ENCODE data around the gene SCAMP4. TPM values are rescaled to one million over a fixed set of nuclear protein-coding genes. Genes with fewer than 3 reads are reported as not detected.
A peak's percentile ranks its signal among the peaks of the same experiment; 100 is the strongest.

Gene SCAMP4
- total and polyA plus RNA-seq, 3 donors from 2014 or later, result 50.1 to 108 (median 80.1) TPM

DNA sequence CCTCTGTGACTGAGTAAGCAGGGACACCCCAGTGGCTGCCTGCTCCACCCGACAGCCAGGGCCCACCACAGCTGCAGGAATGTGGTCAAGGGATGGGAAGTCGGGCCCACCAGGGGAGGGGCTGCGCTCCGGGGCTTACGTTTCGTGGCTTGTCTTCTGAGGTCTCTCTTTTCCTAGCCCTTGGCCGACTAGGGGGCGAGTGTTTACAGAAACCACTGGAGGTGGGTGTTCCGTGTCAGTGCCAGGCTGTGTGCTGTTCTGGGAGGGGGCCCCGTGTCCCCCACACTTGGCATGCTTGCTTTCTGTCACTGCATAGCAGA, 4.5 kb downstream of the SCAMP4 start:
- no peak for TF ChIP-seq POLR2A (IDR thresholded peaks at IDR 0.05)
- TF ChIP-seq, protein P1, sequence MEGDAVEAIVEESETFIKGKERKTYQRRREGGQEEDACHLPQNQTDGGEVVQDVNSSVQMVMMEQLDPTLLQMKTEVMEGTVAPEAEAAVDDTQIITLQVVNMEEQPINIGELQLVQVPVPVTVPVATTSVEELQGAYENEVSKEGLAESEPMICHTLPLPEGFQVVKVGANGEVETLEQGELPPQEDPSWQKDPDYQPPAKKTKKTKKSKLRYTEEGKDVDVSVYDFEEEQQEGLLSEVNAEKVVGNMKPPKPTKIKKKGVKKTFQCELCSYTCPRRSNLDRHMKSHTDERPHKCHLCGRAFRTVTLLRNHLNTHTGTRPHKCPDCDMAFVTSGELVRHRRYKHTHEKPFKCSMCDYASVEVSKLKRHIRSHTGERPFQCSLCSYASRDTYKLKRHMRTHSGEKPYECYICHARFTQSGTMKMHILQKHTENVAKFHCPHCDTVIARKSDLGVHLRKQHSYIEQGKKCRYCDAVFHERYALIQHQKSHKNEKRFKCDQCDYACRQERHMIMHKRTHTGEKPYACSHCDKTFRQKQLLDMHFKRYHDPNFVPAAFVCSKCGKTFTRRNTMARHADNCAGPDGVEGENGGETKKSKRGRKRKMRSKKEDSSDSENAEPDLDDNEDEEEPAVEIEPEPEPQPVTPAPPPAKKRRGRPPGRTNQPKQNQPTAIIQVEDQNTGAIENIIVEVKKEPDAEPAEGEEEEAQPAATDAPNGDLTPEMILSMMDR (IDR thresholded peaks at IDR 0.05), result no peak
- WGBS, 2 donors, result 82 to 83% methylated on average over 1 to 10 of the region's 10 CpGs

DNA sequence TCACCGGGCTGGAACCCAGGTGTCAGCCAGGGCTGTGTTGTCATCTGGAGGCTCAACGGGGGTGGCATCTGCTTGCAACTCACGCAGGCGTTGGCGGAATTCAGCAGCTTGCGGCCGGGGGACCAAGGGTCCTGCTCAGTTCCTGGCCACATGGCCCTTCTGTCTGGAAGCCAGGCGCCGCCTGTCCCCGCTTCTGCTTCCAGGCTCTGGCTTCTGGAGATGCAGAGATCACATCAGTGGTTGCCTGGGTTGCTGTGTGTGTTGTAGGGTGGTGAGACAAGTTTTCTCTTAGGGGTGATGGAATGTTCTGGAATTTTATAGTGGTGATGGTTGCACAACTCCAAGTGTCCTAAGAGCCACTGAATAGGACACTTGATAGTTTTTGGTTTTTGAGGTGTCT, 5.0 kb downstream of the SCAMP4 start:
- Histone ChIP-seq H3K27ac (no peak overlapping the region), H3K27me3 (no peaks in the 10 kb centered on the region), H3K36me3 (ENCODE audit: low read depth, missing control alignments) (no peaks in the 10 kb centered on the region), H3K4me3 (no peak overlapping the region), H3K9me3 (no peaks in the 10 kb centered on the region), H3K4me1 (peaks cover 15% of the 10 kb centered on the region)
- TF ChIP-seq POLR2A (IDR thresholded peaks at IDR 0.05), result no peak
- TF ChIP-seq, protein P1 (IDR thresholded peaks at IDR 0.05), result no peak
- WGBS, 2 donors, result 96% methylated on average over 10 of the region's 10 CpGs
- no peak for DNase-seq
- intact Hi-C loops (cut with DNase I; ENCODE audit: low total_unique reads), result no loop called here

More for the DNA sequence above, 4.5 kb downstream of the SCAMP4 start:
- no peaks in the 10 kb centered on the region for H3K36me3 ChIP-seq (ENCODE audit: low read depth, missing control alignments)
- DNase-seq, result no peak
- no peaks in the 10 kb centered on the region for H3K9me3 ChIP-seq
- H3K4me1 ChIP-seq, result peaks cover 15% of the 10 kb centered on the region
- intact Hi-C loops (cut with DNase I; ENCODE audit: low total_unique reads), result no loop called here
- H3K4me3 ChIP-seq, result no peak overlapping the region
- no peaks in the 10 kb centered on the region for H3K27me3 ChIP-seq
- no peak overlapping the region for H3K27ac ChIP-seq

DNA sequence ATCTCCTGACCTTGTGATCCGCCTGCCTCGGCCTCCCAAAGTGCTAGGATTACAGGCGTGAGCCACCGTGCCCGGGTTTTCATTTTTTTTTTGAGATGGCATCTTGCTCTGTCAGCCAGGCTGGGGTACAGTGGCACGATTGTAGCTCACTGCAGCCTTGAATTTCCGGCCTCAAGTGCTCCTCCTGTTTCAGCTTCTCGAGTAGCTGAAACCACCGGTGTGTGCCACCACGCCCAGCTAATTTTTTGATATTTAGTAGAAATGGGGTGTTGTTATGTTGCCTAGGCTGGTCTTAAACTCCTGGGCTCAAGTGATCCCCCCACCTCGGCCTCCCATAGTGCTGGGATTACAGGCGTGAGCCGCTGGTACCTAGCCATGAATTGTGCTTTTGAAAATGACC, 5.9 kb downstream of the SCAMP4 start:
- H3K36me3 ChIP-seq (ENCODE audit: low read depth, missing control alignments), result no peaks in the 10 kb centered on the region
- 89 to 93% methylated on average over 13 of the region's 13 CpGs for WGBS, 2 donors

DNA sequence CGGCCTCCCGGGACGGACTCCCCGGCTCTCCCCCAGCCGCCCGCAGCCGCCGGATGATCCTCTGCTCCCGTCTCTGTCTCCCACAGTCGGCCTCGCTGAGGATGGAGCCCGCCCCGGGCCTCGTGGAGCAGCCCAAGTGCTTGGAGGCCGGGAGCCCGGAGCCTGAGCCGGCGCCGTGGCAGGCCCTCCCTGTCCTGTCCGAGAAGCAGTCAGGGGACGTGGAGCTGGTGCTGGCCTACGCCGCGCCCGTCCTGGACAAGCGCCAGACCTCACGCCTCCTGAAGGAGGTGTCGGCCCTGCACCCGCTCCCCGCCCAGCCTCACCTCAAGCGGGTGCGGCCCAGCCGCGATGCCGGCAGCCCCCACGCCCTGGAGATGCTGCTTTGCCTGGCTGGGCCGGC, 6.8 kb downstream of the SCAMP4 start:
- WGBS, 2 donors, result 57 to 85% methylated on average over 7 to 31 of the region's 37 CpGs
- Histone ChIP-seq H3K9me3 (no peaks in the 10 kb centered on the region), H3K4me3 (peak overlapping the region; percentile 21 to 31), H3K36me3 (ENCODE audit: low read depth, missing control alignments) (no peaks in the 10 kb centered on the region), H3K4me1 (peaks cover 11% of the 10 kb centered on the region), H3K27me3 (no peaks in the 10 kb centered on the region), H3K27ac (no peak overlapping the region)
- no peak for DNase-seq
- intact Hi-C loops (cut with DNase I; ENCODE audit: low total_unique reads), result no loop called here
- TF ChIP-seq, protein P1 (IDR thresholded peaks at IDR 0.05), result no peak
- no peak for TF ChIP-seq POLR2A (IDR thresholded peaks at IDR 0.05)

More for the DNA sequence above, 5.9 kb downstream of the SCAMP4 start:
- TF ChIP-seq POLR2A (IDR thresholded peaks at IDR 0.05), result no peak
- TF ChIP-seq, protein P1 (IDR thresholded peaks at IDR 0.05), result no peak
- H3K27me3 ChIP-seq, result no peaks in the 10 kb centered on the region
- no peak for DNase-seq
- no peak overlapping the region for H3K4me3 ChIP-seq
- intact Hi-C loops (cut with DNase I; ENCODE audit: low total_unique reads), result no loop called here
- H3K9me3 ChIP-seq, result no peaks in the 10 kb centered on the region
- H3K27ac ChIP-seq, result no peak overlapping the region
- H3K4me1 ChIP-seq, result peaks cover 11% of the 10 kb centered on the region

DNA sequence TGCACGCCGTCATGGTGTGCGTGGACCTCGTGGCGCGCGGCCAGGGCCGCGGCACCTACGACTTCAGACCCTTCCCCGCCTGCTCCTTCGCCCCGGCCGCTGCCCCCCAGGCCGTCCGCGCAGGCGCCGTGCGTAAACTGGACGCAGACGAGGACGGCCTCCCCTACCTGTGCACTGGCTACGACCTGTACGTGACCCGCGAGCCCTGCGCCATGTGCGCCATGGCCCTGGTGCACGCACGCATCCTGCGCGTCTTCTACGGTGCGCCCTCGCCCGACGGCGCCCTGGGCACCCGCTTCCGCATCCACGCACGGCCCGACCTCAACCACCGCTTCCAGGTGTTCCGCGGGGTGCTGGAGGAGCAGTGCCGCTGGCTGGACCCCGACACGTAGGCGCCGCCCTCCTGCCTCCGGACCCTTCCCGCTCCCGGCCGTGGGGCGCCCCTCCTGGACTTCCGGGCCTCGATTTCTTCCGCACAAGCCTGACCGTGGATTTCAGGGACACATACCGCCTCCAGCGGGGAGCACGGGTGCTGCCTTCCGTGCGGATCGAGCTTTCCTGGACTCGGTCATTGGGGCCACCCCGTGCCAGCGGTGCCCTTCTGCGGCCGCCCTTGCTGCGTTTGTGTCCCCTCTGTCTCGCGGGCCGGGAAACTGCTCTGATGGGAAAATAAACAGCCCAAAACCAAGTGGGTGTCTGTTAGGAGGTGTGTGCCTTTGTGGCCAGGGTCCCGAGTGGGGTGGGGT, 7.7 kb downstream of the SCAMP4 start:
- Histone ChIP-seq H3K4me1 (peaks cover 4% of the 10 kb centered on the region), H3K27me3 (no peaks in the 10 kb centered on the region), H3K9me3 (no peaks in the 10 kb centered on the region), H3K4me3 (peak overlapping the region; percentile 21 to 31), H3K27ac (no peak overlapping the region), H3K36me3 (ENCODE audit: low read depth, missing control alignments) (no peaks in the 10 kb centered on the region)
- intact Hi-C loops (cut with DNase I; ENCODE audit: low total_unique reads), result no loop called here
- DNase-seq, result no peak
- TF ChIP-seq POLR2A (IDR thresholded peaks at IDR 0.05), result no peak
- TF ChIP-seq, protein P1 (IDR thresholded peaks at IDR 0.05), result no peak
- WGBS, 2 donors, result 82 to 91% methylated on average over 17 to 72 of the region's 77 CpGs
